SK-N-MC (cell line): ENCODE results near the gene XRN2.

Experiments used
- DNase-seq: peaks from one replicate; pipeline ENCODE4 v3.0.0-alpha.2; 2011; ENCODE audit warnings: low read depth, low spot score
- H3K27ac ChIP-seq: fragments of 200-600 bp; sonication (generic); 2 replicates; pipeline ENCODE4 v1.5.1; 2016; ENCODE audit warnings: mixed run types
- H3K36me3 ChIP-seq: fragments of 200-600 bp; sonication (generic); 2 replicates; pipeline ENCODE4 v1.6.1; 2017; ENCODE audit warnings: antibody characterized with exemption, low read length, mixed read lengths; ENCODE audit not compliant: insufficient read depth
- H3K4me3 ChIP-seq: fragments of 200-600 bp; sonication (generic); 2 replicates; pipeline ENCODE4 v1.5.1; 2016
- H3K9ac ChIP-seq: fragments of 200-600 bp; sonication (generic); 2 replicates; pipeline ENCODE4 v1.8.0; 2017; ENCODE audit warnings: mixed run types, mixed read lengths; ENCODE audit not compliant: insufficient read length
- H3K9me3 ChIP-seq: fragments of 200-600 bp; sonication (generic); 2 replicates; pipeline ENCODE4 v1.6.1; 2017; ENCODE audit warnings: low read depth, mild to moderate bottlenecking, antibody characterized with exemption, low read length, moderate library complexity, mixed read lengths
- EZH2 ChIP-seq: fragments of 200-600 bp; sonication (generic); IDR thresholded peaks from one replicate; pipeline ENCODE4 v1.6.1; 2017; ENCODE audit warnings: antibody characterized with exemption
- FOXP2 ChIP-seq: optimal IDR thresholded peaks from 2 replicates; pipeline ENCODE3; 2011; ENCODE audit warnings: mild to moderate bottlenecking, moderate library complexity; ENCODE audit not compliant: insufficient read depth; ENCODE audit errors: extremely low read length, control extremely low read depth
- POLR2AphosphoS5 ChIP-seq: IDR thresholded peaks from 2 replicates; pipeline ENCODE4 v1.6.1; 2012; ENCODE audit warnings: mild to moderate bottlenecking, low read depth, low read length, borderline replicate concordance

The XRN2 gene

DNA sequence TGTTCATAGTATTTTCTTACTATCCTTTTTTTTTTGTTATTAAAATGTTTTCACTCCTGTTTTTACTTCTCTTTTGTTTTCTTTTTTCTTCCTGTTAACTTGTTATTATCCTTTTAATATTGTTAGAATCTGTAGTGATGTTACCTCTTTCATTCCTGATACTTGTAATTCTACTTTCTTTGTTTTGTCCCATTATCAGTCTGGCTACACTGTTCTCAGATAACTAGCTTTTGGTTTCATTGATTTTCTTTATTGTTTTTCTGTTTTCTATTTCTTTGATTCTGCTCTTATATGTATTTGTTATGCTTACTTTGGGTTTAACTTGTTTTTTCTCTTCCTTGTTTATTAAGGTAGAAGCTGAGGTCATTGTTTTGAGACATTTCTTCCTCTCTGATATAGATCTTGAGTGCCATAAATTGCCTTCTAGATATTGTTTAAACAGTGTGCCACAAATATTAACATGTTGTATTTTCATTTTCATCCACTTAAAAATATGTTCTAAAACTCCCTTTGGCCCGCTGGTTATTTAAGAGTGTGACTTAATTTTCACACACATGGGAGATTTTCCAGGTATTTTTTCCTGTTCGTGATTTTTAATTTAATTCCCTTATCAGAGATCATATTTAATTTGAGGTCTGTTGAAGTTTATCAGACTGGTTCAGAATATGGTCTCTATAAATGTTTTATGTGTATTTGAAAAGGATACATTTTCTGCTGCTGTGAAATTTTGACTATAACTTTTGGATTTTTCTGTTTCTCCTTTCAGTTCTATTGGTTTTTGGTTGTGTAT lies 6.7 kb downstream of the XRN2 start:
- TF ChIP-seq EZH2 (no peak), FOXP2 (no peak)
- no peak overlapping the region for H3K9ac ChIP-seq
- no peak overlapping the region for H3K4me3 ChIP-seq
- peaks cover 80% of the 10 kb centered on the region for H3K36me3 ChIP-seq
- DNase-seq, result no peak
- H3K27ac ChIP-seq, result no peak overlapping the region
- peaks cover 17% of the 10 kb centered on the region for H3K9me3 ChIP-seq

DNA sequence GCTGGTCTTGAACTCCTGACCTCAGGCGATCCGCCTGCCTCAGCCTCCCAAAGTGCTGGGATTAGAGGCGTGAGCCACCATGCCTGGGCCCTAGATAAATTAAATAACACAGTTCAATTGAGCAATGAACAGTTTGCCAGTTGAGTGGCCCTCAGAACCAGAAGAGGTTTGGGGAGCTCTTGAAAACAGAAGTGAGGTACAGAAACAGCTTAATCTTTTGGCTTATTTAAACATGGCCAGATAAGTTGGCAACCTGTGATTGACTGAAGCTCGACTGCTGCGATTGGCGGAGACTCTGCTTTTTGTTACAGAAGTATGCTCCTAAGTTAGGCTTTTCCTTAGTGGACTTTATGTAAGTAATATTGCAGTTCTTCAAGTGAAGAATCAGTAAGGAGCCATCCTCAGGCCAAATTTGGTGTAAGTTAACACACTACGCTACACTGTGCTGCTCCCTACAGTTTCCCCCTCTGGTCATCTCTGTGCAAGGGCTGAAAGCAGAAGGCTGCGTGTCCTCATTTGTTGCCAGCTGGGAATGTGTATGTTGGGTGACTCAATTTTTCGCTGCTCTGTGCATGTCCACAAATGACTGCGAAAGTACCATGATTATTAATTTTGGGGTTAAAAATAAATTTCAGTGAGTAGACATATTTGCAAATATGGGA lies 9.8 kb downstream of the XRN2 start:
- Histone ChIP-seq H3K4me3 (no peak overlapping the region), H3K27ac (no peak overlapping the region), H3K9ac (no peak overlapping the region), H3K9me3 (peaks cover 25% of the 10 kb centered on the region), H3K36me3 (peaks cover 73% of the 10 kb centered on the region)
- no peak for TF ChIP-seq POLR2AphosphoS5
- no peak for TF ChIP-seq FOXP2
- TF ChIP-seq EZH2, result no peak
- DNase-seq, result no peak

DNA sequence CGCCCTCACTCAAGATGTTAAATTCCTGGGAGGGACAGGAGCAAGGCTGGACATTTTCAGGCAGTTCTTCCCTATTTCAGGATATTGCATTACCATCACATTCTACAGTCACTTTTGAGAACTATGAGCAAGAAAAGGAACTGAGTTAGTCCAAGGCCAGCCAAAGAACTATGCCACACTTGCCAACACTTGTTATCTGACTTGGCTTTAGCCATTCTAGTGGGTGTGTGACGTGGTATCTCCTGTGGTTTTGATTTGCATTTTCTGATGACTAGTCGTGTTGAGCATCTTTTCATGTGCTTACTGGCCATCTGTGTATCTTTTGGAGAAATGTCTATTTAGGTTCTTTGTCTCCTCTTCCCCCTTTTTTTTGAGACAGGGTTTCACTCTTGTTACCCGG lies 12.0 kb downstream of the XRN2 start:
- DNase-seq, result no peak
- Histone ChIP-seq H3K36me3 (peaks cover 51% of the 10 kb centered on the region), H3K9ac (no peak overlapping the region), H3K9me3 (peaks cover 25% of the 10 kb centered on the region), H3K27ac (no peak overlapping the region), H3K4me3 (no peak overlapping the region)
- TF ChIP-seq EZH2 (no peak), POLR2AphosphoS5 (no peak), FOXP2 (no peak)

DNA sequence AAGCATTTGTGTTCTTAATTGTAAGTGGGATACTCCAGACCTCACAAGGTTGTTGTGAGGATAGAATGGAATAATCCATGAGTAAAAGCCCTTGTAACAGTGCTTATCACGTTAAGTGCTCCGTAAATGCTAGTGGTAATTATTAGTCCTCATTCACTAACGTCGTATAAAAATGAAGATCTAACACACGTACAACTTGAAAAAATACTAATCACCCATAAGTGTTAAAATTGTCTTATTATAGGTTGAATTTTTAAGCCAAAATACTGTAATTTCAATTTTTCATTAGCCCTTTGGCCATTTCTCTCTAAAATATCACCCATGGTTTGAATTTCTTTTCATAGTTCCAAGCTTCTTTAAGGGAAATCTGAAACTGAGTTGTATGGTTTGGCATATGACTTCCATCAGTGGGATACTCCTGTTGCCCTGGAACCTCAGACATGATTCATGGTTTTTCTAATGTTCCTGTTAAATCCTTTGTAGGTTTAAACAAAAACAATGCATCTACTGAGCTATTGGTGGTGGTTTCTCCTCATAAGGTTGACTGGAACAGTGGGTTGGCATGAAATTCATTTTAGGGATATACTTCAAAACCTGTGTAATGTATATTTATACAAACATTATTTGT lies 19.1 kb downstream of the XRN2 start:
- no peak overlapping the region for H3K4me3 ChIP-seq
- H3K27ac ChIP-seq, result no peak overlapping the region
- TF ChIP-seq FOXP2, result no peak
- peaks cover 9% of the 10 kb centered on the region; the same call in 1 of the 2 replicates for H3K9me3 ChIP-seq
- DNase-seq, result no peak
- peaks cover 53% of the 10 kb centered on the region for H3K36me3 ChIP-seq
- no peak overlapping the region for H3K9ac ChIP-seq

DNA sequence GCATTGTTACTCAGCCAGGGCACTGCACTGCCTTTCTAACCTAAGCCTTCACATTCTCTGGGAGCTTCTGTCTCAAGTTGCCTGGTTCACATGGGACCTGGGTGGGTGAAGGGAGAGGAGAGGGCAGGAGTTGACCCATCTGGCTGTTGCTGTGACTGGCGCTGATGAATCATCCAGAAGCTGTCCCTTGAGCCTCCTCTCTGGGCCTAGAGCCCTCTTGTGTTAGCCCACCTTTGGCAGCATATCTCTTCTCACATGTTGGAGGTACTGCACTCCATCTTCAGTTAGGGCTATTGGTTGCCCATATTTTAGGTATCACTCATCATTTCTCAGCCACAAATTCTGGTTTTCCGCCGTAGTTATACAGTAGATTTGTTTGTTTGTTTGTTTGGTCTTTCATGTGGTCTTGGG lies 19.8 kb downstream of the XRN2 start:
- no peak for DNase-seq
- Histone ChIP-seq H3K27ac (no peak overlapping the region), H3K4me3 (no peak overlapping the region), H3K9ac (no peak overlapping the region), H3K9me3 (peaks cover 7% of the 10 kb centered on the region; the same call in 1 of the 2 replicates), H3K36me3 (peaks cover 54% of the 10 kb centered on the region)
- TF ChIP-seq POLR2AphosphoS5, result no peak
- no peak for TF ChIP-seq EZH2
- no peak for TF ChIP-seq FOXP2

DNA sequence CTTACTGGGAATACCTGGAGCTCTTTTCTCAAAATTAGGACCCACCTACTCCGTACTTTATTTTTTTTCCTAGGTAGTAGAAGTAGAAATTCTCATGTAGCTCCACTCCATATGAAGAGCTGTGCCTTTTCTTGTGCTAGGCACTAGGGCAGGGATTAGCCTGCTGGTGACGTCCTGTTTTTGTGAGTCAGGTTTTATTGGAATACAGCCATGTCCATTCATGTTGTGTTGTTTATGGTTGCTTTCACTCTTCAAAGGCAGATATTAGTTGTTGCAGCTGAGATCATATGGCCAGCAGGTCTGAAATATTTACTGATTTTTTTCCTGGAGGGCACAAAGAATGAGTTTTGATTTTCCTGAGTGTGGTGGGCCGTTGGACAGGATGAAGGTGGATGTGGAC lies 20.5 kb downstream of the XRN2 start:
- no peak overlapping the region for H3K9ac ChIP-seq
- no peak overlapping the region for H3K27ac ChIP-seq
- peaks cover 7% of the 10 kb centered on the region; the same call in 1 of the 2 replicates for H3K9me3 ChIP-seq
- TF ChIP-seq POLR2AphosphoS5 (no peak), FOXP2 (no peak)
- peaks cover 61% of the 10 kb centered on the region for H3K36me3 ChIP-seq
- no peak overlapping the region for H3K4me3 ChIP-seq
- DNase-seq, result no peak

DNA sequence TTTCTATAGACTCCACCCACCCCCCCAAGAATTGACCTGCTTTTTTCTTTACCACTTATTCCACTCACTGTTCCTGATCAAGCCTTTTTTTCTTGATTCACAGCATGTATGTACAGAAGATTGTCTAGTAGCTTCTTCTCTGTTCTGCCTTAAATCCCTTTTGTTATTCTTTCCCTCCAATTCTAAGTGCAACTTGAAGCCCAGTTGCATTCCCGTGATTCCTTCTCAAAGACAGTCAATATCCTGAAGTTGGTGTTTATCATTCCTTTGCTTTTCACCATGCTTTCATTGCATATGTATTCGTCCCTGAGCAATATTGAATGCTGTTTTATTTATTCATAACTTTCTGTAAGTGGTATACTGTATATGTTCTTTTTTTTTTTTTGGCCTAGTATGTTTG lies 21.0 kb downstream of the XRN2 start:
- no peak for DNase-seq
- Histone ChIP-seq H3K4me3 (no peak overlapping the region), H3K27ac (no peak overlapping the region), H3K9ac (no peak overlapping the region), H3K9me3 (peaks cover 7% of the 10 kb centered on the region; the same call in 1 of the 2 replicates), H3K36me3 (peaks cover 66% of the 10 kb centered on the region)
- TF ChIP-seq FOXP2 (no peak), EZH2 (no peak), POLR2AphosphoS5 (no peak)

DNA sequence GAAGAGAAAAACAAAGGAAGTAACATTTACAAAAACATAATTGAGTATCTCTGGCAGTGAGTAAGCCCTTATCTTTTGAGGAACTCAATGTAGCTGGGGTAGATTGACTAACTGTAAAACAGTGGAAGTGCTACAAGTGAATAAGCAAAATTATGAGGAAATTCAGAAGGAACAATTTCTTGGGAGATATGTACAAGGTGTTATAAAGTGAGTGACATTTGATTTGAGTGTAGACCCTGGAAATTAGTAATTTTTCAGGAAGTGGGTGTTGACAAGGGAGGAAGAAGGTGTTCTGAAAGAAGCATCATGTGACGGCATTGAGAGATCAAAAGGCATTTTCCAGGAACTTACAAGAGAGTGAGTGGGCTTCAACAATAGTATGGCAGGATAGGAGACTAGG lies 22.2 kb downstream of the XRN2 start:
- Histone ChIP-seq H3K9me3 (peaks cover 7% of the 10 kb centered on the region; the same call in 1 of the 2 replicates), H3K27ac (no peak overlapping the region), H3K4me3 (no peak overlapping the region), H3K36me3 (peaks cover 72% of the 10 kb centered on the region), H3K9ac (no peak overlapping the region)
- TF ChIP-seq FOXP2, result no peak
- no peak for TF ChIP-seq POLR2AphosphoS5
- no peak for TF ChIP-seq EZH2
- no peak for DNase-seq

DNA sequence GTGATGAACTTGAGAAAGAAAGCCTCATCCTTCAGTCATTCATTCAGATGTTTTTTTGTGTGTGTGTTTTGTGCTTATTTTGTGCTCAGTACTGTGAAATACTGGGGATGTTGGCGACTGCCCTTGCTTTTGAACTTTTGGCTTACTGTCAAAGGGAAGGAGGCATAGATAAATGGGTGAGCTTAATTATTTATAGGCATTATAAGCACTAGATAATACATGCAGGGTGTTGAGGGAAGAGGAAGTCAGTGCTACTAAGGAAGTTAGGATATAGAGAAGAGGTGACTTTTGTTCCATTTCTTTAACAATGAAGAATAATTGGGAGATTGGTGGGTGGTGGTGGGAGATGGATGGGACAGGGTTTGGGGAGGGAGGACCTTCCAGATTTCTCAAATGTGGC lies 23.6 kb downstream of the XRN2 start:
- Histone ChIP-seq H3K9me3 (peaks cover 5% of the 10 kb centered on the region; the same call in 1 of the 2 replicates), H3K9ac (no peak overlapping the region), H3K36me3 (peaks cover 76% of the 10 kb centered on the region), H3K27ac (no peak overlapping the region), H3K4me3 (no peak overlapping the region)
- no peak for DNase-seq
- TF ChIP-seq FOXP2, result no peak
- no peak for TF ChIP-seq EZH2
- TF ChIP-seq POLR2AphosphoS5, result no peak
